GM21825 (cell line): ENCODE measurements around the gene IGF2R.
"Not testable (repeated sequence)": the region's sequence is repeated elsewhere in the genome, so short reads cannot be mapped to it uniquely, and the experiment has no call there.

Experiments
- ATAC-seq: cut with Tn5 transposase; IDR thresholded peaks from one replicate; pipeline ENCODE4 v1.9.1; 2021; ENCODE audit warnings: mild to moderate bottlenecking, moderate library complexity; ENCODE audit not compliant: unreplicated experiment

IGF2R gene

GRCh38 chr6:160116411-160116810, 147.5 kb downstream of the IGF2R start:
- ATAC-seq = no peak

GRCh38 chr6:160117137-160117536, 148.3 kb downstream of the IGF2R start:
- ATAC-seq = no peak

- ATAC-seq = no peak
Observed at GRCh38 chr6:160118620-160119229, 149.8 kb downstream of the IGF2R start.

GRCh38 chr6:160120087-160120486, 151.2 kb downstream of the IGF2R start:
- ATAC-seq = no peak

GRCh38 chr6:160121558-160121957, 152.7 kb downstream of the IGF2R start, which contains the start of gene SLC22A1:
SLC22A1 (plus strand) TSS chr6:160121815; CDS start chr6:160121936, 121 bp downstream.
- no peak for ATAC-seq

- ATAC-seq = no peak
Observed at GRCh38 chr6:160121981-160122380, 153.1 kb downstream of the IGF2R start.

- no peak for ATAC-seq
Observed at GRCh38 chr6:160122744-160123143, 153.9 kb downstream of the IGF2R start.

- no peak for ATAC-seq
Observed at GRCh38 chr6:160124007-160124406, 155.1 kb downstream of the IGF2R start.

GRCh38 chr6:160124605-160125004, 155.7 kb downstream of the IGF2R start:
- ATAC-seq = no peak

GRCh38 chr6:160125105-160125504, 156.2 kb downstream of the IGF2R start:
- ATAC-seq = not testable (repeated sequence)

- no peak for ATAC-seq
Observed at GRCh38 chr6:160127270-160128124, 158.6 kb downstream of the IGF2R start.

GRCh38 chr6:160128125-160128683, 159.3 kb downstream of the IGF2R start:
- no peak for ATAC-seq

- ATAC-seq = no peak
Observed at GRCh38 chr6:160128879-160129516, 160.1 kb downstream of the IGF2R start.

GRCh38 chr6:160129881-160130615, 161.2 kb downstream of the IGF2R start:
- no peak for ATAC-seq

GRCh38 chr6:160130729-160131484, 162.0 kb downstream of the IGF2R start:
- ATAC-seq = no peak

- ATAC-seq = no peak
Observed at GRCh38 chr6:160131636-160132296, 162.9 kb downstream of the IGF2R start.

- ATAC-seq = no peak
Observed at GRCh38 chr6:160132297-160132637, 163.4 kb downstream of the IGF2R start.

GRCh38 chr6:160132776-160133338, 164.0 kb downstream of the IGF2R start:
- ATAC-seq = no peak
